Forelimb muscle (tissue), 1 donor: Measurements from ENCODE around the gene METTL5. TPM values are rescaled to one million over a fixed set of nuclear protein-coding genes. Genes with fewer than 3 reads are reported as not detected.
A peak's percentile ranks its signal among the peaks of the same experiment; 100 is the strongest.

Experiments
- DNase-seq: peaks from one replicate; pipeline ENCODE4 v3.0.0-alpha.2; 2013; ENCODE audit warnings: low read depth
- polyA plus RNA-seq: library from polyadenylated mRNA; unstranded; fragments of 120-200 nt; gene quantifications from one replicate; pipeline ENCODE4 v1.2.1, GENCODE V29; 2013; ENCODE audit not compliant: insufficient read length

METTL5 gene
- polyA plus RNA-seq, 1 donor = 57.5 TPM

- no peak for DNase-seq
Measured at GRCh38 chr2:169781249-169782013, 43.3 kb downstream of the METTL5 start.

GRCh38 chr2:169778446-169778845, 46.3 kb downstream of the METTL5 start:
- DNase-seq = no peak

DNA sequence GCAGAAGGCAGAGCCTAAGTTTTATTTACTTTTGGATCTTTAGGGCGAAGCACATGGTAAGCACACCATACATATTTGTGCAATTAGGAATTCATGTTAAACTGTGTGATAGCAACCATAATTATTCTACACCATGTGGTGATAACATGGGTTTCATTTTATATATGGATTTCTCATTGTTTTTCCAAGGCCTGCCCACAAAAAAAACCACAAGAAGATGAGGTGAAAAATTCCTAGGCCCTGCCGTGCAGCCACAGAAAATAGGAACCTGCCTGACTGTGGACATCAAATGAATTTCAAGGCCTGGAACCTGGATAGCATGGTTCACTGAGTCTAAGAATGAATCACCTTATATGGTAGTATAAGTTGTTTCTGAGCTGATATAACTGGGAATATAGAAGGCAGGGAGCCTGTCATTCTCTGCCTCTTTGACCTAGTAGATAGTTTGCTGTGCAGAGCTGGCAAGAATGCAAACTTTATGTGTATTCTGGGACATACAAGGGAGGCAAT, 48.4 kb downstream of the METTL5 start:
- no peak for DNase-seq

GRCh38 chr2:169775765-169776164, 48.9 kb downstream of the METTL5 start:
- DNase-seq = no peak

DNA sequence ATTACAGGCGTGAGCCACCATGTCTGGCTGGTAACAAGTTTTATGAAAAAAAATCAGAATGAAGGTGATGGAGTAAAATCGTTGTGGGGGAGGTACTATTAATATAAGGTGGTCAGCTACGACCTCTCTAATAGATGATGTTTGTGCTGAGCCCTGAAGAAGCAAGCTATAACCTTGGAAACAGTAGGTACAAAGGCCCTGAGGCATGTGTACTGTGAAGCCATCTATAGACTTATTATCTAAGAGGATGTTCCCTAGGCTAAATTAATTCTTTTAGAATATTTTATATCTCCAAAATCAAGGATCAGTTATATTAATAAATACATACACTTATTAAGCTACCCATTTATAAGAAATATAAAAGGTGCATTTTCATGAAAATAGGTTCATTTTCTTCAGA, 49.4 kb downstream of the METTL5 start:
- DNase-seq = no peak

DNA sequence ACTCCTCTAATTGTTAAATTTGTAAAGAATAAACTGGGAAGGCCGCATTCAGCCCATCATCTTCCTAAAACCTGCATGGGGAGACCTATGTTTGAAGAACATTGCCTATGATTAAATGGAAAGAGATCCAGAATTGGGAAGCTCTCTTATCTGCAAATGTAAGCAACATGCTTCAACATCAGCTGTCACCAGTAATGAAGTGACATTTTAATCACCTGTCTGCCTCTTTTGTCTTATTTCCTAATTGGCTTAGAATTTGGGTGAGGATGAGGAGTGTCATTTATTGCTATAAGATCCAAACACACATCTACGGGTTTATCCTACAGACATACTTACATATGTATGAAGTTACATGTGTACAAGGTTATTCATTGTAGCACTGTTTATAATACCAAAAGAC, 52.1 kb downstream of the METTL5 start:
- no peak for DNase-seq

DNA sequence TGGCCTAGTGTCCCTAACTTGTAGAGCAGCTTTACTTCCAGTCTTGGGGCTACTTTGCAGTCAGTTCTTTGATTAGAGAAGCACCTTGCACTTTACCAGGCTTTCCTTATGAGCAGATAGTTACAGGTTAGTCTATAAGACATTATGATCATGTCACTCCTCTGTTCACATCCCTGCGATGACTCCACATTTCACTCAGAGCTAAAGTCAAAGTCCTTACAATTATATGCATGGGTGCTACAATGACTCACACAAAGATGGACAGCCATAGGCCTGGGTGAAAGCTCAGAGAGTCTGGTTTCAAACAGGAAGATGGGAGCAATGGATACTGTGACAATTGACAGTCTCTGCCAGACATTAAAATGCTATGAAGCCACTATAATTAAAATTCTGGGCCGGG, 53.1 kb downstream of the METTL5 start:
- no peak for DNase-seq

GRCh38 chr2:169771021-169771420, 53.7 kb downstream of the METTL5 start:
- no peak for DNase-seq

DNA sequence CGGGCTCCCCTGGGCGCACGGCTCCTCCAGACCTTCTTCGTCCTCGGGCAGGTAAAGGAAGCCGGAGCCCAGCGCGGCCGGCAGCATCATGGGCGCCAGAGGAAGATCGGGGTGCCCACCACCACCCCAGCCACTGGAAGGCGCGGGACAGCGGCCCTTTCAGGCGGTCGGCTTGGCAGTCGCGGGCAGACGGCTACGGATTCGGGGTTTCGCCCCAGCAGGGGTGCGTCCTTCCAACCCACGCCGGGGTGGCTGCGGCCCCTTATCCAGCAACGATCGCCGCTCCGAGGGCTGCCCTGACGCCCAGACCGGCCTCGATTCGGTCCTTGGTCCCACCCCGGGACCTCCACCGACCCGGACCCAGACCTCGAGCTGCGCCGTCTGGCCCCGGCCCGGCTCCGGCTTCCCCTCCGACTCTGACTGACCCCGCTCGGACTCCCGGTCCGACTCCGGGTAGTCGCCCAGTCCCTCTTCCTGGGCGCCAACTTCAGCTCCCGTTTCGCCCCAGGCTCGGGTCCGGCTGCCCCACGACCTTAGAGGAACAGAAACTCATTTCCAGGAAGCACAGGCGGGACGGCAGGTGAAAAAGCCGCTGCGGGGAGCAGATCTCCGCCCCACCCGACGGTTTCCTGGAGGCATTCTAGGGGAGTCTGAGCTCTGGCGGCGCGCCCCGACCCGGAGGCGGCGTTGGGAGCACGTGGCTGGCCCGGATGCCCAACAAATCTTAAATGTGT, 56.3 kb downstream of the METTL5 start:
- DNase-seq = no peak

GRCh38 chr2:169767243-169767888, 57.3 kb downstream of the METTL5 start:
- DNase-seq = peak; percentile 31

- DNase-seq = no peak
Measured at GRCh38 chr2:169765523-169765922, 59.2 kb downstream of the METTL5 start.

DNA sequence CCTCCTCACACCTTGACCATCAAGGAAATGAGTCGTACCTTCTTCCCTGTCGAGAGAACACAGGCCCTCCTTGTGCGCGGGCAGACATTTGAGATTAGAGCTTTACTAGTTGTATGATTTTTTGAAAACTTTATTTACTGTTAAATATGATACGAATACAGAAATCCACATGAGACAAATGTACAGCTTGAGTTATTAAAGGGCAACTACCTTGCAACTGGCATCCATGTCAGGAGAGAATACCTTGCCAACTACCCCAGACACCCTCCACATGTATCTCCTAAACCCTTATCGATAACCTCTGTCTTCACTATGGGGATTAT, 62.8 kb downstream of the METTL5 start:
- DNase-seq = no peak

Other genes with a start within 250 kb of the METTL5 start
- 50.7 TPM for gene PPIG, start 240.6 kb downstream of the METTL5 start, polyA plus RNA-seq
- 0.33 TPM for gene CFAP210, start 130.5 kb downstream of the METTL5 start, polyA plus RNA-seq
- 3.5 TPM for gene PHOSPHO2, start 130.4 kb downstream of the METTL5 start, polyA plus RNA-seq
- gene KLHL23, start 91.1 kb downstream of the METTL5 start, polyA plus RNA-seq = 37.0 TPM
- gene SSB, start 26.0 kb downstream of the METTL5 start, polyA plus RNA-seq = 97.4 TPM
- gene UBR3, start 2.5 kb upstream of the METTL5 start, polyA plus RNA-seq = 48.9 TPM